ENCODE data around the gene SRGAP3. TPM values are rescaled to one million over a fixed set of nuclear protein-coding genes. Genes with fewer than 3 reads are reported as not detected.
A peak's percentile ranks its signal among the peaks of the same experiment; 100 is the strongest.

Gene SRGAP3
- polyA plus RNA-seq, 3 donors: 0.27 to 1.3 (median 0.87) TPM

GRCh38 chr3:9071936-9072666 is 177.3 kb downstream of the SRGAP3 start:
- no peaks in the 10 kb centered on the region for H4K20me1 ChIP-seq (ENCODE audit: insufficient read depth, low read length)
- no peak overlapping the region for H3K4me2 ChIP-seq (replicated peaks; ENCODE audit: extremely low read depth, low read length, poor library complexity, severe bottlenecking)
- Mint-ChIP-seq H3K4me3 (no peak overlapping the region), H3K27ac (peak overlapping the region in 1 of 7 donors; percentile 76), H3K36me3 (no peaks in the 10 kb centered on the region), H3K27me3 (ENCODE audit: low read depth in 3 of 3) (no peaks in the 10 kb centered on the region), H3K9me3 (no peaks in the 10 kb centered on the region), H3K4me1 (peaks cover 12% of the 10 kb centered on the region)
- no peaks in the 10 kb centered on the region for H3K27me3 ChIP-seq (ENCODE audit: control insufficient read depth in 2 of 2, insufficient read depth in 2 of 2, low read length in 2 of 2)
- peak in 1 of 3 donors; percentile 12 for DNase-seq
- 41% methylated on average over 9 of the region's 10 CpGs for WGBS (ENCODE audit: insufficient coverage)
- H3K36me3 ChIP-seq (replicated peaks in 1 of 2; ENCODE audit: control insufficient read depth in 1 of 2, insufficient read depth in 2 of 2, low read length in 2 of 2): no peaks in the 10 kb centered on the region
- H3K4me3 ChIP-seq (replicated peaks in 1 of 3; ENCODE audit: low read depth in 2 of 3, low read length in 3 of 3): no peak overlapping the region
- H3K9ac ChIP-seq (ENCODE audit: insufficient read depth, low read length, poor library complexity, severe bottlenecking): no peak overlapping the region
- intact Hi-C loops (cut with micrococcal nuclease): no loop called here
- peaks cover 9 to 12% of the 10 kb centered on the region in 2 donors for H3K4me1 ChIP-seq (ENCODE audit: control insufficient read depth in 1 of 2, insufficient read depth in 2 of 2, low read length in 2 of 2)
- no peak overlapping the region for H2AFZ ChIP-seq (ENCODE audit: insufficient read depth, low read depth, low read length, poor library complexity, severe bottlenecking)
- H3K9me3 ChIP-seq (replicated peaks in 1 of 2; ENCODE audit: control insufficient read depth in 1 of 2, insufficient read depth in 1 of 2, low read length in 2 of 2): no peaks in the 10 kb centered on the region
- no peaks in the 10 kb centered on the region for H3K79me2 ChIP-seq (ENCODE audit: insufficient read depth, low read length)
- no peak overlapping the region for H3K27ac ChIP-seq (ENCODE audit: low read depth in 1 of 2, low read length in 2 of 2)
- no peak for TF ChIP-seq CTCF (IDR thresholded peaks at IDR 0.05)

- H3K79me2 ChIP-seq (ENCODE audit: insufficient read depth, low read length): no peaks in the 10 kb centered on the region
- peaks cover 9 to 12% of the 10 kb centered on the region in 2 donors for H3K4me1 ChIP-seq (ENCODE audit: control insufficient read depth in 1 of 2, insufficient read depth in 2 of 2, low read length in 2 of 2)
- no peaks in the 10 kb centered on the region for H3K9me3 ChIP-seq (replicated peaks in 1 of 2; ENCODE audit: control insufficient read depth in 1 of 2, insufficient read depth in 1 of 2, low read length in 2 of 2)
- no peak overlapping the region for H3K4me2 ChIP-seq (replicated peaks; ENCODE audit: extremely low read depth, low read length, poor library complexity, severe bottlenecking)
- no peaks in the 10 kb centered on the region for H4K20me1 ChIP-seq (ENCODE audit: insufficient read depth, low read length)
- H3K4me3 ChIP-seq (replicated peaks in 1 of 3; ENCODE audit: low read depth in 2 of 3, low read length in 3 of 3): no peak overlapping the region
- TF ChIP-seq CTCF (IDR thresholded peaks at IDR 0.05): no peak
- no peak overlapping the region for H3K27ac ChIP-seq (ENCODE audit: low read depth in 1 of 2, low read length in 2 of 2)
- H3K27me3 ChIP-seq (ENCODE audit: control insufficient read depth in 2 of 2, insufficient read depth in 2 of 2, low read length in 2 of 2): no peaks in the 10 kb centered on the region
- H3K9me3 Mint-ChIP-seq: no peaks in the 10 kb centered on the region
- peaks cover 12% of the 10 kb centered on the region for H3K4me1 Mint-ChIP-seq
- no peaks in the 10 kb centered on the region for H3K36me3 ChIP-seq (replicated peaks in 1 of 2; ENCODE audit: control insufficient read depth in 1 of 2, insufficient read depth in 2 of 2, low read length in 2 of 2)
- no peaks in the 10 kb centered on the region for H3K36me3 Mint-ChIP-seq
- no peaks in the 10 kb centered on the region for H3K27me3 Mint-ChIP-seq (ENCODE audit: low read depth in 3 of 3)
- 95% methylated on average over 2 of the region's 2 CpGs for WGBS (ENCODE audit: insufficient coverage)
- H3K27ac Mint-ChIP-seq: no peak overlapping the region
- no peak for DNase-seq
- intact Hi-C loops (cut with micrococcal nuclease): no loop called here
- H3K9ac ChIP-seq (ENCODE audit: insufficient read depth, low read length, poor library complexity, severe bottlenecking): no peak overlapping the region
- no peak overlapping the region for H2AFZ ChIP-seq (ENCODE audit: insufficient read depth, low read depth, low read length, poor library complexity, severe bottlenecking)
- H3K4me3 Mint-ChIP-seq: no peak overlapping the region
Observed at GRCh38 chr3:9070961-9071360, 178.5 kb downstream of the SRGAP3 start.

Measured in CD14-positive monocyte (primary cell).